Measurements from ENCODE around the gene PBX1.

Gene PBX1

GRCh38 chr1:164802529-164803282 lies 243.7 kb downstream of the PBX1 start:
- DNase-seq: no peak

DNA sequence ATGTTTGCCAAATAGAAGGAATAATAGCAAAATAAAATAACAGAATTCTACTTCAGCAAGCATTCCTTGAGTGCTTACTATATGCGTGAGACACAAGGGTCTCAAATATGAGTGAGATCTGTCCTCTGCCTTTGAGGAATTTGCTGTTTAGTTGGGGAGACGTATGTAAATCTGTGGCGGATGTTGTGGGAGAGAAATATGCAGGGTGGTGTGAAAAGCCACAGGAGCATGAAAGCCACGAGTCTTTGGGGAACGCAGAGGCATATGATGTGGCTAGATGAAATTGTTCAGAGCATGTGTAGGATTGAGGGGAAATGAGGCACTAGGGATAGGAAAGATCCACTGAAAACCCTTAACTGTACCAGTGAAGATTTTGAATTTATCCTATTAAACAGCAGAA lies 244.4 kb downstream of the PBX1 start:
- no peak for DNase-seq

GRCh38 chr1:164804366-164804765 lies 245.4 kb downstream of the PBX1 start:
- no peak for DNase-seq

DNA sequence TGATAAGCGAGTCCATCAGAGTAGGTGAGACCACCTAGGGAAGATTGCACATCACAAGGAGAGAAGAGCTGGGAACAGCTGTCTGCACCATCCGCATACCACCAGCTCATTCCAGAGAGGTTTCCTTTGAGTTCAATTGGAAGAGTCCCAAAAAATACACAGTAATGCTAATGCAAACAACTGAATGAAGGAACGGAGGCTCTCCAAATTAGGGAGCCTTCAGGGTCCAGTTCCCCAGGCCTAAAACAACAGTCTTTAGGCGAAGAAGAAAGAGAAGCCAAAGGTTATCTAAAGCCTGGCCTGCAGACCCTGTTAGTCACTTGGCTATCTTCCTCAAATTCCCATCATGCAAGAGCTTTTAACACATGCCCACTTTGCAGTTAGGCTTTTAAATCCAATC lies 246.4 kb downstream of the PBX1 start:
- DNase-seq: no peak

GRCh38 chr1:164806531-164806930 lies 247.5 kb downstream of the PBX1 start:
- DNase-seq: no peak

DNA sequence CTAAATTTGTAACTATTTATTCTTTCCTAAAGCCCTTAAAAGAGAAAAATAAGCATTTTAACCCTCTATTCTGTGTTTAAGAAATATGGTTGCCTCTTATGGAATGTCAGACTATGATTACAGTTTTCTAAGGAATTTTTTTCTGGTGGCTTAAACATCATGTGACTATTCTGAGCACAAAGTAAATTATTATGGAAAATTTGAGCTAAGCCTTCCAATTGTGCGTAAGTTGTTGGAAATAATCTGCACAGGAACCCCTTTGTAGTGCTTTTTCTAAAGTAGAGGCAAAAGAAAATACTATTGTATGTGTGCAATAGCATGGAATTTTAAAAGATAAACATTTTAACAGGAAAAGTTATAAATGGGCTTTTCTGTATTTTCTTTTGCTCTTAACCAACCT lies 254.8 kb downstream of the PBX1 start:
- DNase-seq: no peak

- no peak for DNase-seq
Observed at GRCh38 chr1:164821648-164822047, 262.7 kb downstream of the PBX1 start.

DNA sequence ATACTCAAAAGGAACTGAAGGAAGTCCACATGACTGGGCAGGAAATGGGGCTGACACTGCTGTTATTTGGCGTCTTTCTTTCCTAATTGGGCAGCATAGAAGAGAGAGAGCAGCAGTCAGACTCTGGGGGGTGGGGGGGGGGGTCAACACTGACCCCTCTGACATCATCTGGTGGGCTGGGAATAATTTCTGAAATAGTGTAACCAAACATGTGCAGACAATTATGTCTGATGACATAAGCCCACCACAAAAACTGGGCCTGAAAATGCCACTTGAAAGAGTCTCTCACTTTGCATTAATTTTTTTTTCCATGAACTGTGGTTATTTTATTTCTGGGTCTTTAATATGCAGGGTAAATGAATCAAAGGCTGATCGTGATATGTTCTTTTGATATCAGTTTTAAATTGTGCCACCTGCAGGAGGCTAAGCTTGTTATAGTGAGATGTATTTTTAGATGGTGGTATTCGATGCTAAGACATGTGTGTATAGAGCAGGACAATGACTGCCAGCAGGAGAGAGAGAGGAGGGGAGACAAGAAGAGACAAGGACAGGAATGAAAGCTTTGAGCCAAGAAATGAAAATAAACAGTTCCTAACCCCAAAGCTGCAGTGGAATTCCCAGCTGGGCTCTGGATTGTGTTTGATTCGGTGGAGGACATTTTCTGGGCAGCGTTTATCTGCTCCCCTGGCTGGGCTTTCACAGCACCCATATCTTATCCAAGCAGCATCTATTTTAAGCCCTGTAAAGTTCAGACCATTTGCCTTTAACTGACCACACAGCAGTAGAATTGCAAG lies 264.7 kb downstream of the PBX1 start:
- no peak for DNase-seq

GRCh38 chr1:164824542-164824941 lies 265.6 kb downstream of the PBX1 start:
- no peak for DNase-seq

- DNase-seq: no peak
Observed at GRCh38 chr1:164830628-164831027, 271.6 kb downstream of the PBX1 start.

DNA sequence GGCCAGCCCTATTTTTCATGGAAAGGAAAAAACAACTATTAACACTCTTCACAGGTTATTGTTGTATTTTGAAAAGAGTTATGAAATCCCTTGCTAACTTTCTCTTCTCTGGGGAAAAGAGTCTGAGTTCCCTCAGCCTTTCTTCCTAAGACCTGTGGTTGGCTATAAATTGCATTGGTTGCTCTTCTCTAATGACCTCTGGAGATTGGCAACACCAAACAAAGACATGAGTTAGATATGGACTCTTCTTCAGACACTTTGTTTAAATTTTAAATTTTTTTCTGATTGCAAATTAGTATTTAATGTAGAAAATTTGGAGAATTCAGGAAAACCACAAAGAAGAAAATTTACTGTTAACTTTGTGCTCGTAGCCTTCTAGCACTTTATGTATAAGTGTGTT lies 275.7 kb downstream of the PBX1 start:
- no peak for DNase-seq

- no peak for DNase-seq
Observed at GRCh38 chr1:164836614-164837018, 277.6 kb downstream of the PBX1 start.

DNA sequence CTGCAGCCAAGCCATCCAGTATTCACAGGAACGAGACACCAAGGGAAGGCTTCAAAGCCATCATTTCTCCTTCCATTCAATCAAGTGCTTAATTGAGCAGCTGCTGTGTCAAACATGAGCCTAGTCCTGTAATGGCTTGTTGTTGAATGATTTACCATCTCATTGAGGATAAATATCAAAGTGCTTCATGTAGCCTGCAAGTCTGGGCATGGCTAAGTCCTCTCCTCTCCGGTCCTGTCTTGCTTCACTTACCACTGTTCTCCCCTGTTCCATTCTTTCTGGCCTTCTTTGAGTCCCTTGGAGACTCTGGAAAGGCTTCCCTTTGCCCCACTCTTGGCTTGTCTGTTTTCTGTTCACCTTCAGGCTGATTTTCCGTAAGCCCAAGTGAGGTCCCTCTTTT lies 279.8 kb downstream of the PBX1 start:
- no peak for DNase-seq

DNA sequence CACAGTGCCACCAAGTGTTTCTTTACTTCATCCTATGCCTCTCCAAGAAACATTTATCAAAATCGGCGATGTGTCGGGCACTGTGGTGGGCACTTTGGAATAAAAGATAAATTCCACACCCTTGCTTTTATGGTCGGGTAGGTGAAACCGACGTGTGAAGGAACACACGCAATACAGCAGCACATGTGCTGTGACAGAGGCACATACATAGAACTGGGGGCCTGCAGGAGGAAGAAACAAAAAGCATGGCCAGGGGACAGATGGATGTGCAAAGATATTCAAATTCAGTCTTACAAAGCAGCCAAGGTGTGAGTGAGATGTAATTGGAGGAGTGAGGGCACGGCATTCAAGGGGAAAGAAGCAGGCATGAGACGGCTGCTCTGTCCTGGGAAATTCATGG lies 282.0 kb downstream of the PBX1 start:
- no peak for DNase-seq

DNA sequence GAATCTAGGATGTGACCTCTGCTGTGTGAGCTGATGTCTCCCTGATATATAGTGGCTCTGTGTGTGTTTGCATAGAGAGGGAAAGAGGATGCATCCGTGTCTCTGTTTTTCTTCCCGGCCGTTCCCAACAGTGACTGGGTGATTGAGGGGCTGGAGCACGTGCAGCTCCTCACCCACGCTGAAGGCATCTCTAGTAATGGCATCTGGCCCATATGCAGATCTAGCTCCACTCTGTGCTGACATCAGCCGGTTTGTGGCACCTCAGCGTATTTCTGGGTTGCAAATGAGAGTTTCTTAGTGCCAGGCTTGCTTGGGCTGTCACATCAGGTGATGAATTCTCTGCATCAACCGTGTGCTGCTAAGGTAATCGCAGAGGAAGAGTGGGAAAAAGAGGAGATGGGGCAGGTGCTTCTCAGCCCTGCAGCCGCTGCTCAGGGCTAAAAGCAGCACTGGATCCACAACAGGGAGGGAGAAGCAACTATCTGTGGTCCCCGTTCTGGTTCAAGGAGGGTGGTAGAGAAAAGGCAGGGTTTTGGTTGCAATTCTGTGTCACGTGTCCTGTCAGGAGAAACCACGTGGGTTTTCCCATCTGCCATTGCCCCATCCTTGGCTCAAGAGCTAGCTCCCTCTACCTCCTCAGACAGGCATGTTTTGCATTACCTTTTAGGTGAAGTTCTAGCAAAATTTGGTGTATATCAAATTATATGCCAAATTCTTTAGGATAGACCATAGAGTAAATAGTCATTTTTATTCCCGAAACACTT lies 282.9 kb downstream of the PBX1 start:
- DNase-seq: peak in 7 of 58 donors; percentile 1 to 10 (median 3)

DNA sequence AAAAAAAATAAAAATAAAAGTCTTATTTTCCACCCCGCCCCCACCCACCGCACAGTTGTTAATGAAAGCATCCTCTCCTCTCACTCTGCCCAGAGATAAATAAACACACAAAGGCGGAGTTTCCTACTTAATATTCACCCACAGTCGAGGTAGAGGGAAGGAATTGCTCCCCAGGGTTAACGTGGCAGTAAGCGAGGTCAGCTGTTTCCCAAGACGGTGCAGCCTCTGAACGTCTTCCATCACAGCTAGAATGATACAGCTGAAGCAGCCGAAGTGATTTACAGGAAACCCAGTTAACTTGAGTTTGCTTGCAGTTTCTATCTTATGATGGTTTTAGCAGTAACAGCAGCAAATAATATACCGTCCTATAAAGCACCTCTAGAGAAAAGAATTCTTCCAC lies 283.9 kb downstream of the PBX1 start:
- DNase-seq: no peak

DNA sequence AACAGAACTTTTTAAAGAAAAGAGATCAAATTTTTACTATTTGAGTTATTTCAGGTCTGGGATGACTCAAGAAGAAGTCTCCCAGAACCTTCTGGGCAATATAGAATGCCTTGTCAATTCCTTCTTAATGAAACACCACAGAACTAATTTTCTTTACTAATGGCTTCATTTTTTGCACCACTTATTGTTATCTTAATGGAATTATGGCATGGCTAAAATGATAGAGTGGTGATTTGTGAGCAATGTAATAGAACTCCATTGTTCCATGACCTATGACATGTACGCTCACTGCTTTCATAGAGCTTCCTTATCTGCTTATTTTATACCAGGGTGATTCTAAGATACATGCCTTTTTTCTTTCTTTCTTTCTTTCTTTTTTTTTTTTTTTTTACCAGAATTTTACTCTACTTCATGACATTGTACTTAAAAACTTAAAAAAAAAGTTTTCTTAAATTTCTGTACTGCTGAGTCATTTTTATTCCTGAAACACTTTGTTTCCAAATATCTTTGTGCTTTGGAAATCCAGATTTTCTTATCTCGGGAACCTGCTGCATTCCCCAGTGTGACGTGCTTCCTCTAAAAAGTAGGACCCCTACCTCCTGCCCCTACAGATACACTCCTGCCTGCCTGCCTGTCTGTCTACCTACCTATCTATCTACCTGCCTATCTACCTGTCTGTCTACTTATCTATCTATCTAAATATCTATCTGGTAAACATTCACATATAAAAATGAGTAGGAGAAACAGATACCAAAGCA lies 284.9 kb downstream of the PBX1 start:
- no peak for DNase-seq

DNA sequence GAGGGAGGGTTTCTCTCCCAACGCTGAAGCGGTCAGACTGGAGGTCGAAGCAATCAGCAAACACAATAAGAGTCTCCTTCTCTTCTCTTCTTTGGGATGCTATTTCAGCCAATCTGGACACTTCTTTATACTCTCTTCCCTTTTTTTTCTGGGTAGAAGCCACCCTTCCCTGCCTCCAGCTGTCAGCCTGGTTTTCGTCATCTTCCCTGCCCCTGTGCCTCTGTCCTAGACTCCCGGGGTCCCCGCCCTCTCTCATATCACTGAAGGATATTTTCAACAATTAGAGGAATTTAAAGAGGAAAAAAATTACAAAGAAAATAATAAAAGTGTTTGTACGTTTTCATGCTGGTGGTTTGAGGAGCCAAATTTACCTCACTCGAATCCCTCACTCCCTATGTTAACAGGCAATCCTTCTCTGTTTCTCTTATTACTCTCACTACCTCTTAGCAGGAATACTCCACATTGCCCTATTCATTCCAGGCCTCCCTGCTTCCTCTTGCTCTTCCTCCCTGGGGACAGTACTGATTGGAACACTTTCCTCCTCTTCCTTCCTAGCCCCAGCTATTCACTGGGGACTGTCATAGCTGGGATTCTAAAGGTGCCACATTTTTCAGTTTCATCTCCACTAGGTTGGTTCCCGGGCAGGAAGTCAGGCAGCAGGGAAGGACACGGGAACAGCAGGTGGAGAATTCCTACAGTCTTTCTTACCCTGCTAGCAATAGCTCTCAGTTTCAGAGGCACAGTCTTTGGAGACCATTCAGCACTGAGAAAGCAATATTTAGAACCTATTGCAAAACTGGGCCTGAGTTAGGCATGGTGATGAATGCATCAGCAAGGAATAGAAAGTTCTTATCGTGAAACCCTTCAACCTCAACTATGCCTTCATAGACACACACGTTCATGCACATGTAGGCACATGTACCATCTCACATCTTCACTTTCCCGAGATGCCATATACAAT lies 288.0 kb downstream of the PBX1 start:
- DNase-seq: no peak

- DNase-seq: no peak
Observed at GRCh38 chr1:164853146-164853545, 294.2 kb downstream of the PBX1 start.

DNA sequence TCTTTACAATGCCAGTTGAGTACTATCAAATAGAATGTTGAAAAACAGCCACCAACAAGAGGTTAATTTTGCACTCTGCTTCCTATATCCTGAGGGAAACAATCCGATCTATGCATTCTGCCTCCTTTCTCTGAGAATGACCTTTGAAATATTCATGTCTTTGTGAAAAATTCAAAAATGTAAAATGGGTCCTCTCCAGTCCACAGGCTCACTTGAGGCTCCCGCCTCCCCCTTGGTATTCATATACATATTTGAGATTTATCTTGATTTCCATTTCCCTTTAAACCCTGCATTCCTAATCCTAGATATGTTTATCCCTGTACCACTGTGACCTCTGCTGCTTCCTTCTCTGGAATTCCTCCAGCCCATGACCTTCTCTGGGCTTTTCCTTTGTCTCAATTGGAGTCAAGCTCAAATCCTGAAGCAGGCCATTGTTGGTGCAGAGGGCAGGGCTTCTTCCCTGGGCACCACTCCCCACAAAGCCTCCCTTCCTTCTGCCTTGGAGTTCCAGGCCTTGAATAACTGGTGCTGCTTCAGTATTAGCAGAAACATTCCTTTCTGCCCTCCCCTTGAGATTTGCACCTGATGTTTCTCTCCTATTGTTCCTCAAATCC lies 296.8 kb downstream of the PBX1 start:
- no peak for DNase-seq
